22Rv1 (cell line): Measurements from ENCODE around the gene ARHGAP21.

Experiments
- ZFX ChIP-seq: fragments of 450-650 bp; IDR thresholded peaks from 2 replicates; pipeline ENCODE4 v1.6.1; 2017; ENCODE audit warnings: antibody characterized with exemption, borderline replicate concordance
- TF ChIP-seq, protein P1 (sequence below): fragments of 450-650 bp; IDR thresholded peaks from 2 replicates; pipeline ENCODE4 v1.5.1; 2017; ENCODE audit warnings: mild to moderate bottlenecking

DNA sequence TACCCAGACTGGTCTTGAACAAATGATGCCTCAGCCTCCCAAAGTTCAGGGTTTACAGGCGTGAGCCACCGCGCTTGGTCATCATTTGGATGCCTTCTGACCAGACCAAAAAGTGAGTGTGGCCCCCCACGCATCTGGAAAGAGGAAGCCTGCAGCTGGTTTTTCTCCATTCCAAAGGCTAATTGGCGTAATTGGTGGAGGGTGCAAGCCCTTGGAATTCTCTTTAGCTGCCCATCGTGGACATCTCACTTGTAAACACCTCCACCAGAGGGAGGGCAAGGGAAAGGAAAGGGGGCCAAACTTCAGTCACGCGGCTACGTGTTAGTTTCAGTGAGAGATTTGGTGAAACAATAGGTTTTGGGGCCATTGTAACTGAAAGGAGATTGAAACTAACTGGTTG, 4.1 kb upstream of the ARHGAP21 start:
- TF ChIP-seq, protein P1, sequence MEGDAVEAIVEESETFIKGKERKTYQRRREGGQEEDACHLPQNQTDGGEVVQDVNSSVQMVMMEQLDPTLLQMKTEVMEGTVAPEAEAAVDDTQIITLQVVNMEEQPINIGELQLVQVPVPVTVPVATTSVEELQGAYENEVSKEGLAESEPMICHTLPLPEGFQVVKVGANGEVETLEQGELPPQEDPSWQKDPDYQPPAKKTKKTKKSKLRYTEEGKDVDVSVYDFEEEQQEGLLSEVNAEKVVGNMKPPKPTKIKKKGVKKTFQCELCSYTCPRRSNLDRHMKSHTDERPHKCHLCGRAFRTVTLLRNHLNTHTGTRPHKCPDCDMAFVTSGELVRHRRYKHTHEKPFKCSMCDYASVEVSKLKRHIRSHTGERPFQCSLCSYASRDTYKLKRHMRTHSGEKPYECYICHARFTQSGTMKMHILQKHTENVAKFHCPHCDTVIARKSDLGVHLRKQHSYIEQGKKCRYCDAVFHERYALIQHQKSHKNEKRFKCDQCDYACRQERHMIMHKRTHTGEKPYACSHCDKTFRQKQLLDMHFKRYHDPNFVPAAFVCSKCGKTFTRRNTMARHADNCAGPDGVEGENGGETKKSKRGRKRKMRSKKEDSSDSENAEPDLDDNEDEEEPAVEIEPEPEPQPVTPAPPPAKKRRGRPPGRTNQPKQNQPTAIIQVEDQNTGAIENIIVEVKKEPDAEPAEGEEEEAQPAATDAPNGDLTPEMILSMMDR: no peak
- TF ChIP-seq ZFX: no peak
